Neural cell (in vitro differentiated cells): ENCODE data around the gene ATL1. TPM values are rescaled to one million over a fixed set of nuclear protein-coding genes. Genes with fewer than 3 reads are reported as not detected.

Source experiments
- H2AFZ ChIP-seq: fragments of 200-600, 300-800 bp; sonication (generic), shearing (Covaris generic); 2 replicates; pipeline ENCODE4 v1.6.0; 2014; ENCODE audit warnings: low read depth, mild to moderate bottlenecking, antibody characterized with exemption, low read length, moderate library complexity
- H3F3A ChIP-seq: fragments of 200-600 bp; shearing (Covaris generic); 2 replicates; pipeline ENCODE4 v1.6.1; 2016; ENCODE audit warnings: mild to moderate bottlenecking, moderate library complexity, mixed read lengths, antibody characterized with exemption, low read length; ENCODE audit not compliant: insufficient read depth, poor library complexity, severe bottlenecking
- H3K27ac ChIP-seq: fragments of 200-600, 300-800 bp; sonication (generic), shearing (Covaris generic); 2 replicates; pipeline ENCODE4 v1.5.1; 2014; ENCODE audit warnings: mild to moderate bottlenecking, low read length, moderate library complexity
- H3K27me3 ChIP-seq: fragments of 300-800, 200-600 bp; sonication (generic), shearing (Covaris generic); 2 replicates; pipeline ENCODE4 v1.6.0; 2014; ENCODE audit warnings: mild to moderate bottlenecking, low read depth, low read length, moderate library complexity; ENCODE audit not compliant: insufficient read depth
- H3K36me3 ChIP-seq: fragments of 300-800, 200-600 bp; sonication (generic), shearing (Covaris generic); 2 replicates; pipeline ENCODE4 v1.5.1; 2014; ENCODE audit warnings: mild to moderate bottlenecking, antibody characterized with exemption, low read length, moderate library complexity; ENCODE audit not compliant: insufficient read depth
- H3K4me2 ChIP-seq: fragments of 300-800, 200-600 bp; sonication (generic), shearing (Covaris generic); 2 replicates; pipeline ENCODE4 v1.6.0; 2014; ENCODE audit warnings: mild to moderate bottlenecking, low read length
- H3K4me3 ChIP-seq: fragments of 300-800, 200-600 bp; sonication (generic), shearing (Covaris generic); 2 replicates; pipeline ENCODE4 v1.5.1; 2014; ENCODE audit warnings: mild to moderate bottlenecking, low read length, moderate library complexity
- H3K79me2 ChIP-seq: fragments of 200-600 bp; shearing (Covaris generic); replicated peaks from 2 replicates; pipeline ENCODE4 v1.6.0; 2014; ENCODE audit warnings: mild to moderate bottlenecking, low read length, moderate library complexity; ENCODE audit not compliant: insufficient read depth
- H3K9ac ChIP-seq: fragments of 300-800, 200-600 bp; sonication (generic), shearing (Covaris generic); 2 replicates; pipeline ENCODE4 v1.6.1; 2016; ENCODE audit warnings: mild to moderate bottlenecking, low read length, mixed read lengths
- H3K9me2 ChIP-seq: fragments of 200-600 bp; shearing (Covaris generic); 2 replicates; pipeline ENCODE4 v1.6.1; 2016; ENCODE audit warnings: mild to moderate bottlenecking, low read length, mixed read lengths; ENCODE audit not compliant: insufficient read depth
- H3K9me3 ChIP-seq: fragments of 200-600, 300-800 bp; sonication (generic), shearing (Covaris generic); 2 replicates; pipeline ENCODE4 v1.6.1; 2016; ENCODE audit warnings: mild to moderate bottlenecking, mixed run types, low read length, moderate library complexity, mixed read lengths
- H4K20me1 ChIP-seq: fragments of 200-600 bp; shearing (Covaris generic); 2 replicates; pipeline ENCODE4 v1.6.1; 2016; ENCODE audit warnings: mild to moderate bottlenecking, mixed run types; ENCODE audit not compliant: insufficient read depth
- CTCF ChIP-seq: fragments of 450-650 bp; IDR thresholded peaks from 2 replicates; pipeline ENCODE4 v1.5.1; 2014; ENCODE audit warnings: antibody characterized with exemption, mild to moderate bottlenecking, moderate library complexity; ENCODE audit not compliant: poor library complexity, severe bottlenecking
- EP300 ChIP-seq: fragments of 450-650 bp; conservative IDR thresholded peaks from 2 replicates; pipeline ENCODE4 v1.6.1; 2014; ENCODE audit warnings: antibody characterized with exemption, mild to moderate bottlenecking, moderate library complexity; ENCODE audit not compliant: poor library complexity, severe bottlenecking
- EZH2 ChIP-seq: fragments of 200-600, 300-800 bp; shearing (Covaris generic), sonication (generic); IDR thresholded peaks from 2 replicates; pipeline ENCODE4 v1.6.1; 2014; ENCODE audit warnings: antibody characterized with exemption, low read length, borderline replicate concordance, mild to moderate bottlenecking; ENCODE audit not compliant: insufficient read depth, poor library complexity, severe bottlenecking
- MXI1 ChIP-seq: fragments of 450-650 bp; conservative IDR thresholded peaks from 2 replicates; pipeline ENCODE4 v1.6.1; 2014; ENCODE audit warnings: antibody characterized with exemption, mild to moderate bottlenecking; ENCODE audit not compliant: poor library complexity, severe bottlenecking
- POLR2AphosphoS5 ChIP-seq: IDR thresholded peaks from 2 replicates; pipeline ENCODE4 v1.6.1; 2012
- RAD21 ChIP-seq: fragments of 450-650 bp; conservative IDR thresholded peaks from 2 replicates; pipeline ENCODE4 v1.6.1; 2014; ENCODE audit warnings: antibody characterized with exemption, mild to moderate bottlenecking, moderate library complexity
- REST ChIP-seq: IDR thresholded peaks from 2 replicates; pipeline ENCODE4 v1.6.1; 2012; ENCODE audit warnings: borderline replicate concordance
- SMC3 ChIP-seq: fragments of 450-650 bp; conservative IDR thresholded peaks from 2 replicates; pipeline ENCODE4 v1.6.1; 2014; ENCODE audit warnings: antibody characterized with exemption, mild to moderate bottlenecking, moderate library complexity; ENCODE audit not compliant: poor library complexity
- TAF1 ChIP-seq: IDR thresholded peaks from 2 replicates; pipeline ENCODE4 v1.6.1; 2012; ENCODE audit warnings: low read depth
- polyA plus RNA-seq: library from polyadenylated mRNA; depleted of rRNA; stranded (reverse); fragments of >200 nt; gene quantifications from 2 replicates; pipeline ENCODE4 v1.2.3, GENCODE V29; 2014

The ATL1 gene
- polyA plus RNA-seq, 1 donor from 2014 or later: 70.4 TPM

- peaks cover 94% of the 10 kb centered on the region for H3K79me2 ChIP-seq
- no peaks in the 10 kb centered on the region for H3K9me3 ChIP-seq
- H2AFZ ChIP-seq: no peak overlapping the region
- H4K20me1 ChIP-seq: no peaks in the 10 kb centered on the region
- no peaks in the 10 kb centered on the region for H3F3A ChIP-seq
- no peaks in the 10 kb centered on the region for H3K36me3 ChIP-seq
- no peak overlapping the region for H3K4me3 ChIP-seq
- H3K9me2 ChIP-seq: no peaks in the 10 kb centered on the region
- TF ChIP-seq SMC3 (no peak), TAF1 (no peak), EP300 (no peak), EZH2 (no peak), POLR2AphosphoS5 (no peak), CTCF (no peak), RAD21 (no peak), MXI1 (no peak), REST (no peak)
- H3K27ac ChIP-seq: no peak overlapping the region
- H3K4me2 ChIP-seq: no peak overlapping the region
- H3K27me3 ChIP-seq: no peaks in the 10 kb centered on the region
- H3K9ac ChIP-seq: no peak overlapping the region
Observed at GRCh38 chr14:50524731-50525515, 35.0 kb upstream of the ATL1 start.

- H3K4me3 ChIP-seq: no peak overlapping the region
- H3K4me2 ChIP-seq: no peak overlapping the region
Observed at GRCh38 chr14:50528000-50528399, 31.9 kb upstream of the ATL1 start.

More at GRCh38 chr14:50528000-50528399, 31.9 kb upstream of the ATL1 start:
- Histone ChIP-seq H3K9me2 (no peaks in the 10 kb centered on the region), H3K36me3 (no peaks in the 10 kb centered on the region), H3K27me3 (no peaks in the 10 kb centered on the region), H2AFZ (no peak overlapping the region), H4K20me1 (no peaks in the 10 kb centered on the region), H3K9me3 (no peaks in the 10 kb centered on the region), H3F3A (no peaks in the 10 kb centered on the region), H3K79me2 (peaks cover 83% of the 10 kb centered on the region), H3K27ac (no peak overlapping the region), H3K9ac (no peak overlapping the region)
- TF ChIP-seq POLR2AphosphoS5: no peak
- TF ChIP-seq RAD21: no peak
- no peak for TF ChIP-seq MXI1
- TF ChIP-seq EP300: no peak
- no peak for TF ChIP-seq TAF1
- no peak for TF ChIP-seq REST
- no peak for TF ChIP-seq SMC3
- TF ChIP-seq CTCF: no peak
- TF ChIP-seq EZH2: no peak
